Measurements from ENCODE around the gene RYR1.

- no peak for TF ChIP-seq CTCF (IDR thresholded peaks at IDR 0.05)
- no peak for TF ChIP-seq ZFX (IDR thresholded peaks at IDR 0.05; ENCODE audit: borderline replicate concordance)
Measured at GRCh38 chr19:38437917-38438316, 4.4 kb downstream of the RYR1 start.

Data from 22Rv1 (cell line).